HepG2 (cell line): ENCODE results near the gene MECR. TPM values are rescaled to one million over a fixed set of nuclear protein-coding genes. Genes with fewer than 3 reads are reported as not detected.

Experiments used
- ATF2 ChIP-seq: sonication (generic); formaldehyde crosslinking; IDR thresholded peaks from 2 replicates; pipeline ENCODE4 v1.4.0; 2020; ENCODE audit warnings: missing genetic modification reagents
- ERF ChIP-seq: IDR thresholded peaks from 2 replicates; pipeline ENCODE4 v1.6.1; 2018; ENCODE audit warnings: missing biosample characterization, missing genetic modification reagents
- PHF21A ChIP-seq: sonication (generic); formaldehyde crosslinking; IDR thresholded peaks from 2 replicates; pipeline ENCODE4 v1.5.0; 2020; ENCODE audit warnings: mild to moderate bottlenecking, missing genetic modification reagents
- RARG ChIP-seq: sonication (generic); formaldehyde crosslinking; IDR thresholded peaks from 2 replicates; pipeline ENCODE4 v1.4.0; 2020; ENCODE audit warnings: low read depth, mild to moderate bottlenecking, missing genetic modification reagents
- SKI ChIP-seq: fragments of 450-650 bp; IDR thresholded peaks from one replicate; pipeline ENCODE4 v1.6.1; 2018; ENCODE audit warnings: mild to moderate bottlenecking; ENCODE audit not compliant: partially characterized antibody
- TMF1 ChIP-seq: sonication (generic); formaldehyde crosslinking; IDR thresholded peaks from 2 replicates; pipeline ENCODE4 v1.8.1; 2022; ENCODE audit warnings: low read depth, missing genetic modification reagents
- ZBTB43 ChIP-seq: sonication (generic); formaldehyde crosslinking; conservative IDR thresholded peaks from 2 replicates; pipeline ENCODE4 v1.4.0; 2020; ENCODE audit warnings: missing genetic modification reagents
- ZNF121 ChIP-seq: sonication (generic); formaldehyde crosslinking; IDR thresholded peaks from 2 replicates; pipeline ENCODE4 v1.5.0; 2020; ENCODE audit warnings: mild to moderate bottlenecking, missing genetic modification reagents
- ZNF207 ChIP-seq: fragments of 450-650 bp; IDR thresholded peaks from 2 replicates; pipeline ENCODE4 v1.6.1; 2016; ENCODE audit warnings: antibody characterized with exemption, borderline replicate concordance
- ZNF225 ChIP-seq: sonication (generic); formaldehyde crosslinking; IDR thresholded peaks from 2 replicates; pipeline ENCODE4 v1.4.0; 2020; ENCODE audit warnings: mild to moderate bottlenecking, missing genetic modification reagents
- ZNF33B ChIP-seq: sonication (generic); formaldehyde crosslinking; IDR thresholded peaks from 2 replicates; pipeline ENCODE4 v1.5.1; 2020; ENCODE audit warnings: mild to moderate bottlenecking, missing genetic modification reagents
- ZNF343 ChIP-seq: sonication (generic); formaldehyde crosslinking; IDR thresholded peaks from 2 replicates; pipeline ENCODE4 v1.4.0; 2020; ENCODE audit warnings: mild to moderate bottlenecking, missing genetic modification reagents
- ZNF431 ChIP-seq: sonication (generic); formaldehyde crosslinking; IDR thresholded peaks from 2 replicates; pipeline ENCODE4 v1.9.0; 2022; ENCODE audit warnings: missing genetic modification reagents, low read depth, mild to moderate bottlenecking, borderline replicate concordance
- ZNF766 ChIP-seq: sonication (generic); formaldehyde crosslinking; IDR thresholded peaks from 2 replicates; pipeline ENCODE4 v1.5.0; 2020; ENCODE audit warnings: missing genetic modification reagents, borderline replicate concordance
- ZNF788 ChIP-seq: sonication (generic); formaldehyde crosslinking; IDR thresholded peaks from 2 replicates; pipeline ENCODE4 v1.5.0; 2020; ENCODE audit warnings: mild to moderate bottlenecking, missing genetic modification reagents, borderline replicate concordance
- ZSCAN21 ChIP-seq: sonication (generic); formaldehyde crosslinking; IDR thresholded peaks from 2 replicates; pipeline ENCODE4 v1.8.0; 2022; ENCODE audit warnings: mild to moderate bottlenecking, missing genetic modification reagents, moderate library complexity, borderline replicate concordance
- polyA plus RNA-seq, 8 experiments: library from polyadenylated mRNA; depleted of rRNA in 3 of 8; stranded (reverse) in 7 of 8; unstranded in 1 of 8; fragments of >200 nt; fragmentation: Illumina TruSeq in 4 of 8; extraction: Trizol in 4 of 8; gene quantifications; 2 replicates each; pipeline versions ENCODE4 v1.2.1 to v1.2.3, GENCODE V29; 2011 to 2016; ENCODE audit warnings: low read depth in 4 of 8, missing spikeins in 1 of 8, mixed read lengths in 1 of 8; ENCODE audit not compliant: insufficient read depth in 1 of 8
- total RNA-seq, 5 experiments: library from RNA; depleted of rRNA; stranded (reverse); fragments of >200 nt; fragmentation: Illumina TruSeq; extraction: Trizol; gene quantifications; 2 replicates each; pipeline ENCODE4 v1.2.3, GENCODE V29; 2016; ENCODE audit warnings: low read depth in 1 of 5
- TF ChIP-seq, protein P1 (sequence below): sonication (generic); formaldehyde crosslinking; IDR thresholded peaks from 2 replicates; pipeline ENCODE4 v1.4.0; 2020; ENCODE audit warnings: mild to moderate bottlenecking, low read depth, missing genetic modification reagents
- TF ChIP-seq, protein P2 (sequence below): sonication (generic); formaldehyde crosslinking; IDR thresholded peaks from 2 replicates; pipeline ENCODE4 v1.5.0; 2020; ENCODE audit warnings: mild to moderate bottlenecking, missing genetic modification reagents, moderate library complexity
- TF ChIP-seq, protein P3 (sequence below): sonication (generic); formaldehyde crosslinking; IDR thresholded peaks from 2 replicates; pipeline ENCODE4 v1.4.0; 2020; ENCODE audit warnings: missing genetic modification reagents, mild to moderate bottlenecking, borderline replicate concordance

MECR gene
- total and polyA plus RNA-seq, 2 of the 13 experiments (the other 11 are each of a cell fraction or from before 2014, with no cell fraction given): 18.8 to 24.9 TPM

DNA sequence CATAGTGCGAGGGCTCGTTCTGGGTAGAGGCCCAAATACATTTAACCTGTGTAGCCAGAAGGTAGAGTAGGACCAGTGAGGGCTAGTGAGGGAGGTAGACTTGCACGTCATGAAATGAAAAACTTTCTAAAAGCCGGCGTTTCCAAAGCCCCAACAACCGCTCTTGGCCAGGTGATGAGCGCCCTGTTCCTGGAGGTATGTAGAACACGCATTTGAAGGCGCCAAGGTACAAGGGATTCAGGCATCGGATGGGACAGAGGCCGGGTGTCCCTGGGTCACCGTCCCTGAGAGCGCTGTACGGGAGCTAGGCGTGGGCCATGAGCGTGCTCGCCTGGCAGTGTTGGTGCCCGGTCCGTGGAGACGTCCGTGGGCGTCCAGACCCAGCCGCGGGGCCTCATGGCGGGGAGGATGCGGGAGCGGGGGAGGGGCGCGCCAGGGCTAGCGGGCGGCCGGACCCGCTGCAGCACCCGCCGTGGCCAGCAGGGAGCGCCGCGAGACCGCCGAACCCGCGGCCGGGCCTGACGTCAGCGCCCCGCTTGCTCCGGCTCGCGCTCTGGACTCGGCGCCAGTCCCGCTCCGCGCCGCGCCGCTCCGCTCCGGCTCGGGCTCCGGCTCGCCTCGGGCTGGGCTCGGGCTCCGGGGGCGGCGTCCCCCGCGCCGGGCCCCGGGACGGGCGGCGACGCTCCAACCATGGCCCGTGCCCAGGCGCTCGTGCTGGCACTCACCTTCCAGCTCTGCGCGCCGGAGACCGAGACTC is 5.4 kb upstream of the MECR start, which contains the start of gene PTPRU (continued):
- TF ChIP-seq, protein P1, sequence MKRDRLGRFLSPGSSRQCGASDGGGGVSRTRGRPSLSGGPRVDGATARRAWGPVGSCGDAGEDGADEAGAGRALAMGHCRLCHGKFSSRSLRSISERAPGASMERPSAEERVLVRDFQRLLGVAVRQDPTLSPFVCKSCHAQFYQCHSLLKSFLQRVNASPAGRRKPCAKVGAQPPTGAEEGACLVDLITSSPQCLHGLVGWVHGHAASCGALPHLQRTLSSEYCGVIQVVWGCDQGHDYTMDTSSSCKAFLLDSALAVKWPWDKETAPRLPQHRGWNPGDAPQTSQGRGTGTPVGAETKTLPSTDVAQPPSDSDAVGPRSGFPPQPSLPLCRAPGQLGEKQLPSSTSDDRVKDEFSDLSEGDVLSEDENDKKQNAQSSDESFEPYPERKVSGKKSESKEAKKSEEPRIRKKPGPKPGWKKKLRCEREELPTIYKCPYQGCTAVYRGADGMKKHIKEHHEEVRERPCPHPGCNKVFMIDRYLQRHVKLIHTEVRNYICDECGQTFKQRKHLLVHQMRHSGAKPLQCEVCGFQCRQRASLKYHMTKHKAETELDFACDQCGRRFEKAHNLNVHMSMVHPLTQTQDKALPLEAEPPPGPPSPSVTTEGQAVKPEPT (CRISPR knock-in tag): no peak
- TF ChIP-seq ZNF225 (CRISPR knock-in tag): 0 out of 2 replicates have a peak, but pooled peaks have one; percentile 51
- no peak for TF ChIP-seq RARG
- TF ChIP-seq ZBTB43 (CRISPR knock-in tag): peak; percentile 76
- TF ChIP-seq TMF1: 0 out of 2 replicates have a peak, but pooled peaks have one; percentile 75
- no peak for TF ChIP-seq ZNF766
- no peak for TF ChIP-seq ZNF343
- TF ChIP-seq ZNF207: no peak
- peak; percentile 72 for TF ChIP-seq ATF2
- TF ChIP-seq, protein P2, sequence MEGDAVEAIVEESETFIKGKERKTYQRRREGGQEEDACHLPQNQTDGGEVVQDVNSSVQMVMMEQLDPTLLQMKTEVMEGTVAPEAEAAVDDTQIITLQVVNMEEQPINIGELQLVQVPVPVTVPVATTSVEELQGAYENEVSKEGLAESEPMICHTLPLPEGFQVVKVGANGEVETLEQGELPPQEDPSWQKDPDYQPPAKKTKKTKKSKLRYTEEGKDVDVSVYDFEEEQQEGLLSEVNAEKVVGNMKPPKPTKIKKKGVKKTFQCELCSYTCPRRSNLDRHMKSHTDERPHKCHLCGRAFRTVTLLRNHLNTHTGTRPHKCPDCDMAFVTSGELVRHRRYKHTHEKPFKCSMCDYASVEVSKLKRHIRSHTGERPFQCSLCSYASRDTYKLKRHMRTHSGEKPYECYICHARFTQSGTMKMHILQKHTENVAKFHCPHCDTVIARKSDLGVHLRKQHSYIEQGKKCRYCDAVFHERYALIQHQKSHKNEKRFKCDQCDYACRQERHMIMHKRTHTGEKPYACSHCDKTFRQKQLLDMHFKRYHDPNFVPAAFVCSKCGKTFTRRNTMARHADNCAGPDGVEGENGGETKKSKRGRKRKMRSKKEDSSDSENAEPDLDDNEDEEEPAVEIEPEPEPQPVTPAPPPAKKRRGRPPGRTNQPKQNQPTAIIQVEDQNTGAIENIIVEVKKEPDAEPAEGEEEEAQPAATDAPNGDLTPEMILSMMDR: peak; percentile 75
- TF ChIP-seq ZNF431 (CRISPR knock-in tag): 0 out of 2 replicates have a peak, but pooled peaks have one; percentile 51
- no peak for TF ChIP-seq ZNF33B (CRISPR knock-in tag)
- TF ChIP-seq ZSCAN21 (CRISPR knock-in tag): peak; percentile 22; the same call in 1 of the 2 replicates
- TF ChIP-seq PHF21A (CRISPR knock-in tag): no peak
- peak; percentile 22; the same call in 1 of the 2 replicates for TF ChIP-seq ERF (CRISPR knock-in tag)
- peak; percentile 40 for TF ChIP-seq SKI
- TF ChIP-seq ZNF788 (CRISPR knock-in tag): no peak
- no peak for TF ChIP-seq ZNF121 (CRISPR knock-in tag)
- TF ChIP-seq, protein P3, sequence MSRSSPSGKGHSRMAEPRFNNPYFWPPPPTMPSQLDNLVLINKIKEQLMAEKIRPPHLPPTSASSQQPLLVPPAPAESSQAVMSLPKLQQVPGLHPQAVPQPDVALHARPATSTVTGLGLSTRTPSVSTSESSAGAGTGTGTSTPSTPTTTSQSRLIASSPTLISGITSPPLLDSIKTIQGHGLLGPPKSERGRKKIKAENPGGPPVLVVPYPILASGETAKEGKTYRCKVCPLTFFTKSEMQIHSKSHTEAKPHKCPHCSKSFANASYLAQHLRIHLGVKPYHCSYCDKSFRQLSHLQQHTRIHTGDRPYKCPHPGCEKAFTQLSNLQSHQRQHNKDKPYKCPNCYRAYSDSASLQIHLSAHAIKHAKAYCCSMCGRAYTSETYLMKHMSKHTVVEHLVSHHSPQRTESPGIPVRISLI: no peak
